Measurements from ENCODE around the gene TSPAN9. TPM values are rescaled to one million over a fixed set of nuclear protein-coding genes. Genes with fewer than 3 reads are reported as not detected.

The TSPAN9 gene
- total RNA-seq, 1 donor from 2014 or later, result 40.9 TPM

DNA sequence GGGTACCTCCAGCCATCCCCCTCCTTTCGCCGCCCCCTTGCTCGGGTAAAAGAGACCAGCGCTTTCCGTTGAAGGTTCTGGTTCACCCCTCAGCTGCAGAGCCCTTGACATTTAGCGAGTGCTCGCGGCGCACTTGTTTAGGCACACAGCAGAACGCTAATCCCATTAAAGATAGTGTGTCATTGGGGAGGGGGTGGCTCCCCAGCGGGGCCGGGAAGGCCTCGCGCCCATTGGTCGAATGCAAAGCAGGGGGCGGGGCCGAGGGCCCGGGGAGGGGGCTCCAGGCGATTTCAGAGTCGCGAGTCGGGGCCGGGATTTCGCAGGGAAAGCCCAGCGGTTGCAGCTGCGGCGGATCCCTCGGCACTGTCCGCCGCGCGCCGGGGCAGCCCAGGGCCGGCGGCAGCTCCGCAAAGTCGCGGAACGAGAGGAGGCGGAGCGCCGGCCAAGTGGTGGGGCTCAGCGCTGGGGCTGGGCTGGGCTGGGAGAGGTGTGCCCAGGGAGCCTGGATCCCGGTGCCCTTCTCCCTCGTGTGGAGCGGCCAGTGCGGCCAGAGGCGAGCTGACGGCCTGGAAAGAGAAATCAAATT lies 122.9 kb downstream of the TSPAN9 start:
- H3K4me3 ChIP-seq (ENCODE audit: insufficient read depth, low read depth, low read length), result peak overlapping the region; percentile 62
- H4K20me1 ChIP-seq (ENCODE audit: insufficient read depth, low read length), result peaks cover 86% of the 10 kb centered on the region
- TF ChIP-seq, protein P1, sequence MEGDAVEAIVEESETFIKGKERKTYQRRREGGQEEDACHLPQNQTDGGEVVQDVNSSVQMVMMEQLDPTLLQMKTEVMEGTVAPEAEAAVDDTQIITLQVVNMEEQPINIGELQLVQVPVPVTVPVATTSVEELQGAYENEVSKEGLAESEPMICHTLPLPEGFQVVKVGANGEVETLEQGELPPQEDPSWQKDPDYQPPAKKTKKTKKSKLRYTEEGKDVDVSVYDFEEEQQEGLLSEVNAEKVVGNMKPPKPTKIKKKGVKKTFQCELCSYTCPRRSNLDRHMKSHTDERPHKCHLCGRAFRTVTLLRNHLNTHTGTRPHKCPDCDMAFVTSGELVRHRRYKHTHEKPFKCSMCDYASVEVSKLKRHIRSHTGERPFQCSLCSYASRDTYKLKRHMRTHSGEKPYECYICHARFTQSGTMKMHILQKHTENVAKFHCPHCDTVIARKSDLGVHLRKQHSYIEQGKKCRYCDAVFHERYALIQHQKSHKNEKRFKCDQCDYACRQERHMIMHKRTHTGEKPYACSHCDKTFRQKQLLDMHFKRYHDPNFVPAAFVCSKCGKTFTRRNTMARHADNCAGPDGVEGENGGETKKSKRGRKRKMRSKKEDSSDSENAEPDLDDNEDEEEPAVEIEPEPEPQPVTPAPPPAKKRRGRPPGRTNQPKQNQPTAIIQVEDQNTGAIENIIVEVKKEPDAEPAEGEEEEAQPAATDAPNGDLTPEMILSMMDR (IDR thresholded peaks at IDR 0.05; ENCODE audit: insufficient read depth, low read depth, low read length), result no peak
- no peak for TF ChIP-seq EZH2 (IDR thresholded peaks at IDR 0.05; ENCODE audit: insufficient read depth, low read length)
- H3K79me2 ChIP-seq (ENCODE audit: insufficient read depth, low read length), result no peaks in the 10 kb centered on the region
- Mint-ChIP-seq H3K4me3 (ENCODE audit: unreplicated experiment) (peak overlapping the region; percentile 82), H3K9me3 (ENCODE audit: unreplicated experiment) (no peaks in the 10 kb centered on the region), H3K27ac (ENCODE audit: unreplicated experiment) (no peak overlapping the region), H3K36me3 (ENCODE audit: low read depth, unreplicated experiment) (peaks cover 6% of the 10 kb centered on the region), H3K27me3 (ENCODE audit: low read depth, unreplicated experiment) (peaks cover 41% of the 10 kb centered on the region), H3K4me1 (ENCODE audit: low read depth, unreplicated experiment) (peaks cover 24% of the 10 kb centered on the region)
- peak overlapping the region; percentile 99 for H3K4me2 ChIP-seq (ENCODE audit: low read length)
- no peaks in the 10 kb centered on the region for H3K9me3 ChIP-seq (ENCODE audit: insufficient read depth, low read depth, low read length)
- FAIRE-seq (no peak), DNase-seq (ENCODE audit: low read depth) (peak; percentile 35)
- H2AFZ ChIP-seq (ENCODE audit: low read depth, low read length), result peak overlapping the region; percentile 56
- H3K4me1 ChIP-seq (ENCODE audit: insufficient read depth, low read length), result peaks cover 25% of the 10 kb centered on the region
- H3K36me3 ChIP-seq (ENCODE audit: insufficient read depth, low read length), result no peaks in the 10 kb centered on the region
- H3K27ac ChIP-seq (ENCODE audit: low read depth, low read length), result no peak overlapping the region
- H3K9ac ChIP-seq (ENCODE audit: low read length), result peak overlapping the region; percentile 69
- peaks cover 17% of the 10 kb centered on the region for H3K27me3 ChIP-seq (ENCODE audit: insufficient read depth, low read length)

DNA sequence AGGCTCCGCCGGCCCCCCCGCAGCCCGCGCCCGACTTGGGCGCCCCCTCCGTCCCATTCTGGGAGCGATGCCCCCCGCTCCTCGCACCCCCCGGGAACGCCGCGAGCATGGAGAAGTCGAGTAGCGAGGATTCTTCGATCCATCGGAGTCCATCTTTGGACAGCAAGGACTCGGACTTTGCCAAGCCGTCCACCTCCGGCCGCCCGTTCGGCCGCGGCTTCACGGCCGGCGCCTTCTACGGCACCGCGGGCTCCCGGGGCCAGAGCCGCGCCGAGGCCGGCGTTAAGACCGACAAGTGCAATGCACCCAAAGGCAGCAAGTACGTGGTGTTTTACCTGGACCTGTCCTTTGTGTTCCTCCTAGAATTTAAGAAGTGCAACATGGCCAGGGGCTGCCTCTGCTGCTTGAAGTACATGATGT lies 123.6 kb downstream of the TSPAN9 start:
- TF ChIP-seq, protein P1 (IDR thresholded peaks at IDR 0.05; ENCODE audit: insufficient read depth, low read depth, low read length), result no peak
- no peak for TF ChIP-seq EZH2 (IDR thresholded peaks at IDR 0.05; ENCODE audit: insufficient read depth, low read length)
- DNase-seq (ENCODE audit: low read depth) (no peak), FAIRE-seq (no peak)
- peaks cover 24% of the 10 kb centered on the region for H3K4me1 Mint-ChIP-seq (ENCODE audit: low read depth, unreplicated experiment)
- H3K27ac ChIP-seq (ENCODE audit: low read depth, low read length), result no peak overlapping the region
- peaks cover 79% of the 10 kb centered on the region for H4K20me1 ChIP-seq (ENCODE audit: insufficient read depth, low read length)
- H3K4me3 ChIP-seq (ENCODE audit: insufficient read depth, low read depth, low read length), result peak overlapping the region; percentile 62
- no peaks in the 10 kb centered on the region for H3K9me3 ChIP-seq (ENCODE audit: insufficient read depth, low read depth, low read length)
- H2AFZ ChIP-seq (ENCODE audit: low read depth, low read length), result no peak overlapping the region
- peaks cover 17% of the 10 kb centered on the region for H3K27me3 ChIP-seq (ENCODE audit: insufficient read depth, low read length)
- H3K4me1 ChIP-seq (ENCODE audit: insufficient read depth, low read length), result peaks cover 27% of the 10 kb centered on the region
- peak overlapping the region; percentile 99 for H3K4me2 ChIP-seq (ENCODE audit: low read length)
- peak overlapping the region; percentile 69 for H3K9ac ChIP-seq (ENCODE audit: low read length)
- no peak overlapping the region for H3K27ac Mint-ChIP-seq (ENCODE audit: unreplicated experiment)
- no peaks in the 10 kb centered on the region for H3K36me3 ChIP-seq (ENCODE audit: insufficient read depth, low read length)
- no peaks in the 10 kb centered on the region for H3K79me2 ChIP-seq (ENCODE audit: insufficient read depth, low read length)
- peak overlapping the region; percentile 78 for H3K4me3 Mint-ChIP-seq (ENCODE audit: unreplicated experiment)
- H3K36me3 Mint-ChIP-seq (ENCODE audit: low read depth, unreplicated experiment), result peaks cover 6% of the 10 kb centered on the region
- H3K9me3 Mint-ChIP-seq (ENCODE audit: unreplicated experiment), result no peaks in the 10 kb centered on the region
- H3K27me3 Mint-ChIP-seq (ENCODE audit: low read depth, unreplicated experiment), result peaks cover 36% of the 10 kb centered on the region

DNA sequence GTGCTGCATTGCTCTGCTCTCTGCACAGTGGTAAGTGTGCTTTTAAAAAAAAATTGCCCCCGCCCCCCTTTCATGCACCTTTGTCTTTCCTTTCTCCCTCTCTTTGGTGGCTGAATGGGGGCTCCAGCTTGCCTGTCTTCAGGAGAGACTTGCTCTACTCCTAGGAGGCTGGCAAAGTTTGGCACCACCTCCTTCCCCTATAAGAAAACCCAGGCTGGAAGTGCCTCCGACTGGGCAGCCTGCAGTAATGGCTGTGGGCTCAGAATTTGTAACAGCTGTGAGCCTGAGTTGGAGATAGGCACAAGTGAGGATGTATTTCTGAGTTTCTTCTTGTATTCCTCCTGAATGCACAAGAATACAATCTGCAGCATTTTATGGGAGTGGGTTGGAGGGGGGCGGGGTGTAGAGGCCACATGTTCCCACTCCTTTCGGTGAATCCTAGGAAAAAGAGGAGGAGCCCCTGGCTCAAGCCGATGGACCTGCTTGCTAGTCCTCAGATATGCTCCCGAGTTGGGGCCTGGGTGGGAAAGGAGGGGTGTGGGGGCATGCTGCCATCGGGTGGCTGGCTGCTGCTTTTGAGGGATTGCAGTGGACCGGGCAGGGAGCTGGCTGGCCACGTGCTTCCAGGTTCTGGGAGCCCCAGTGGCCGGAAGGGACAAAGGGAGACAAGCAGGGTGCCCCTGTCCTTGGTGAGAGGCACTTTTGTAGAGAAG lies 124.3 kb downstream of the TSPAN9 start:
- Histone ChIP-seq H4K20me1 (ENCODE audit: insufficient read depth, low read length) (peaks cover 78% of the 10 kb centered on the region), H3K79me2 (ENCODE audit: insufficient read depth, low read length) (no peaks in the 10 kb centered on the region), H3K27me3 (ENCODE audit: insufficient read depth, low read length) (peaks cover 17% of the 10 kb centered on the region), H3K4me2 (ENCODE audit: low read length) (peak overlapping the region; percentile 99), H2AFZ (ENCODE audit: low read depth, low read length) (no peak overlapping the region), H3K4me3 (ENCODE audit: insufficient read depth, low read depth, low read length) (peak overlapping the region; percentile 62), H3K9ac (ENCODE audit: low read length) (peak overlapping the region; percentile 69), H3K4me1 (ENCODE audit: insufficient read depth, low read length) (peaks cover 31% of the 10 kb centered on the region), H3K27ac (ENCODE audit: low read depth, low read length) (no peak overlapping the region), H3K9me3 (ENCODE audit: insufficient read depth, low read depth, low read length) (no peaks in the 10 kb centered on the region), H3K36me3 (ENCODE audit: insufficient read depth, low read length) (no peaks in the 10 kb centered on the region)
- TF ChIP-seq, protein P1 (IDR thresholded peaks at IDR 0.05; ENCODE audit: insufficient read depth, low read depth, low read length), result no peak
- no peak for TF ChIP-seq EZH2 (IDR thresholded peaks at IDR 0.05; ENCODE audit: insufficient read depth, low read length)
- H3K36me3 Mint-ChIP-seq (ENCODE audit: low read depth, unreplicated experiment), result peaks cover 6% of the 10 kb centered on the region
- no peak for DNase-seq (ENCODE audit: low read depth)
- no peak overlapping the region for H3K27ac Mint-ChIP-seq (ENCODE audit: unreplicated experiment)
- peaks cover 30% of the 10 kb centered on the region for H3K27me3 Mint-ChIP-seq (ENCODE audit: low read depth, unreplicated experiment)
- FAIRE-seq, result no peak
- peak overlapping the region; percentile 78 for H3K4me3 Mint-ChIP-seq (ENCODE audit: unreplicated experiment)
- H3K9me3 Mint-ChIP-seq (ENCODE audit: unreplicated experiment), result no peaks in the 10 kb centered on the region
- peaks cover 23% of the 10 kb centered on the region for H3K4me1 Mint-ChIP-seq (ENCODE audit: low read depth, unreplicated experiment)
